H1 (cell line): ENCODE data around the gene ERFE. TPM values are rescaled to one million over a fixed set of nuclear protein-coding genes. Genes with fewer than 3 reads are reported as not detected.

Source experiments
- CTCF ChIA-PET: fragments of 300-600 bp; sonication (Branson Sonifier 250); formaldehyde crosslinking; loops from one replicate; lab custom pipeline; 2021; ENCODE audit not compliant: partially characterized antibody; lab: Charles Lee
- POLR2A ChIA-PET: fragments of 300-600 bp; sonication (Branson Sonifier 250); formaldehyde crosslinking; loops from one replicate; lab custom pipeline; 2021; ENCODE audit warnings: inconsistent platforms; ENCODE audit not compliant: partially characterized antibody; lab: Charles Lee
- DNase-seq, 2 experiments: peaks; one replicate each; pipeline versions ENCODE4 v3.0.0 to v3.0.0-alpha.2; 2010 to 2022; ENCODE audit warnings: low spot score in 2 of 2, low read depth in 1 of 2, mixed read lengths in 1 of 2
- FAIRE-seq: peaks from 2 replicates; lab custom pipeline; 2011; peaks lifted over from hg19 to GRCh38; lab: Jason Lieb, UNC
- H2AFZ ChIP-seq: 2 replicates; pipeline ENCODE4 v1.8.1; 2012; ENCODE audit warnings: low read length, inconsistent platforms
- H2AK5ac ChIP-seq: 2 replicates; pipeline ENCODE4 v1.6.1; 2013; ENCODE audit warnings: low read depth, low read length
- H2BK120ac ChIP-seq: replicated peaks from 2 replicates; pipeline ENCODE3; 2013; ENCODE audit warnings: low read depth, low read length, inconsistent platforms
- H2BK12ac ChIP-seq: 2 replicates; pipeline ENCODE4 v1.6.1; 2013; ENCODE audit warnings: low read depth, low read length
- H2BK15ac ChIP-seq: 2 replicates; pipeline ENCODE4 v1.6.1; 2013; ENCODE audit warnings: low read length
- H2BK20ac ChIP-seq: 2 replicates; pipeline ENCODE4 v1.6.1; 2013; ENCODE audit warnings: low read length
- H2BK5ac ChIP-seq: 2 replicates; pipeline ENCODE4 v1.6.1; 2013; ENCODE audit warnings: low read depth, low read length
- H3K14ac ChIP-seq: 2 replicates; pipeline ENCODE4 v1.6.1; 2013; ENCODE audit warnings: inconsistent platforms; ENCODE audit not compliant: insufficient read length
- H3K18ac ChIP-seq: 2 replicates; pipeline ENCODE4 v1.6.1; 2013; ENCODE audit warnings: low read length; ENCODE audit errors: extremely low read depth
- H3K23ac ChIP-seq: 2 replicates; pipeline ENCODE4 v1.6.1; 2013; ENCODE audit warnings: inconsistent platforms; ENCODE audit not compliant: insufficient read length
- H3K23me2 ChIP-seq: 2 replicates; pipeline ENCODE4 v1.6.1; 2013; ENCODE audit warnings: low read depth, low read length
- H3K27ac ChIP-seq: 2 replicates; pipeline ENCODE4 v1.6.1; 2011; ENCODE audit warnings: low read depth, low read length, inconsistent platforms
- H3K27me3 ChIP-seq, 4 experiments: replicated peaks in 1 of 4; 1 replicate in 1 of 4; 2 replicates in 3 of 4; pipeline versions ENCODE4 v1.6.1 to v1.8.1; 2011 to 2013; ENCODE audit warnings: low read length in 3 of 4, mild to moderate bottlenecking in 3 of 4, inconsistent platforms in 2 of 4, mixed read lengths in 2 of 4, moderate library complexity in 1 of 4; ENCODE audit not compliant: control insufficient read depth in 3 of 4, insufficient read depth in 3 of 4; ENCODE audit errors: extremely low read depth in 1 of 4
- H3K36me3 ChIP-seq, 4 experiments: 2 replicates each; pipeline versions ENCODE4 v1.6.1 to v1.8.1; 2011 to 2013; ENCODE audit warnings: mild to moderate bottlenecking in 4 of 4, low read length in 3 of 4, moderate library complexity in 2 of 4, control low read depth in 1 of 4, inconsistent platforms in 1 of 4; ENCODE audit not compliant: insufficient read depth in 4 of 4, control insufficient read depth in 2 of 4
- H3K4ac ChIP-seq: replicated peaks from 2 replicates; pipeline ENCODE3; 2013; ENCODE audit warnings: low read length, low read depth, mixed read lengths, inconsistent platforms; ENCODE audit not compliant: insufficient read length
- H3K4me1 ChIP-seq, 4 experiments: replicated peaks in 1 of 4; 1 replicate in 1 of 4; 2 replicates in 3 of 4; pipeline versions ENCODE4 v1.6.1 to v1.8.1; 2011 to 2013; ENCODE audit warnings: low read length in 3 of 4, inconsistent platforms in 2 of 4, mixed read lengths in 1 of 4; ENCODE audit not compliant: insufficient read depth in 4 of 4, control insufficient read depth in 3 of 4
- H3K4me2 ChIP-seq, 2 experiments: 2 replicates each; pipeline versions ENCODE4 v1.6.1 to v1.8.1; 2011 to 2013; ENCODE audit warnings: low read depth in 2 of 2, low read length in 2 of 2, control low read depth in 1 of 2, inconsistent platforms in 1 of 2, mild to moderate bottlenecking in 1 of 2; ENCODE audit not compliant: insufficient read depth in 1 of 2
- H3K4me3 ChIP-seq, 4 experiments: fragments of 200-600, 300-600 bp in 1 of 4; sonication (generic), shearing (Covaris generic), sonication (Bioruptor Twin) in 1 of 4; 2 replicates each; pipeline versions ENCODE4 v1.5.1 to v1.8.1; 2011 to 2016; ENCODE audit warnings: low read length in 4 of 4, low read depth in 3 of 4, control low read depth in 2 of 4, inconsistent platforms in 2 of 4, mild to moderate bottlenecking in 2 of 4, mixed read lengths in 1 of 4, moderate library complexity in 1 of 4; ENCODE audit not compliant: insufficient read depth in 2 of 4; ENCODE audit errors: extremely low read depth in 1 of 4
- H3K56ac ChIP-seq: replicated peaks from 2 replicates; pipeline ENCODE3; 2013; ENCODE audit warnings: low read depth, mild to moderate bottlenecking, mixed read lengths, low read length, inconsistent platforms; ENCODE audit not compliant: insufficient read length
- H3K79me1 ChIP-seq: 2 replicates; pipeline ENCODE4 v1.6.1; 2013; ENCODE audit warnings: low read depth, low read length, control low read depth
- H3K79me2 ChIP-seq, 2 experiments: 2 replicates each; pipeline versions ENCODE4 v1.6.1 to v1.8.1; 2012 to 2013; ENCODE audit warnings: low read length in 2 of 2, mild to moderate bottlenecking in 2 of 2, inconsistent platforms in 1 of 2; ENCODE audit not compliant: insufficient read depth in 2 of 2, control insufficient read depth in 1 of 2
- H3K9ac ChIP-seq, 4 experiments: replicated peaks in 1 of 4; 1 replicate in 1 of 4; 2 replicates in 3 of 4; pipeline versions ENCODE4 v1.6.1 to v1.8.1; 2011 to 2013; ENCODE audit warnings: low read depth in 3 of 4, low read length in 3 of 4, control low read depth in 2 of 4, mild to moderate bottlenecking in 2 of 4, moderate library complexity in 2 of 4, inconsistent platforms in 1 of 4; ENCODE audit errors: extremely low read depth in 1 of 4
- H3K9me3 ChIP-seq, 2 experiments: 2 replicates each; pipeline versions ENCODE4 v1.6.1 to v1.8.1; 2012 to 2013; ENCODE audit warnings: mild to moderate bottlenecking in 2 of 2, moderate library complexity in 2 of 2, control low read depth in 1 of 2, inconsistent platforms in 1 of 2, low read depth in 1 of 2, low read length in 1 of 2, mixed read lengths in 1 of 2; ENCODE audit not compliant: insufficient read depth in 2 of 2
- H4K20me1 ChIP-seq, 2 experiments: replicated peaks in 1 of 2; 2 replicates each; pipeline versions ENCODE3 to v1.8.1; 2011 to 2013; ENCODE audit warnings: inconsistent platforms in 2 of 2, low read length in 2 of 2, mild to moderate bottlenecking in 1 of 2; ENCODE audit not compliant: insufficient read depth in 2 of 2, control insufficient read depth in 1 of 2
- H4K5ac ChIP-seq: 2 replicates; pipeline ENCODE4 v1.6.1; 2013; ENCODE audit warnings: low read length, low read depth, mixed read lengths, inconsistent platforms; ENCODE audit not compliant: insufficient read length
- H4K8ac ChIP-seq: 2 replicates; pipeline ENCODE4 v1.8.0; 2013; ENCODE audit warnings: mild to moderate bottlenecking, moderate library complexity, low read length, inconsistent platforms; ENCODE audit not compliant: insufficient read depth; ENCODE audit errors: extremely low read depth
- H4K91ac ChIP-seq: replicated peaks from 2 replicates; pipeline ENCODE3; 2013; ENCODE audit warnings: low read length, mixed read lengths, inconsistent platforms; ENCODE audit not compliant: insufficient read length
- ASH2L ChIP-seq: fragments of 200-600, 300-600 bp; sonication (generic); IDR thresholded peaks from one replicate; pipeline ENCODE4 v1.7.1; 2017; ENCODE audit warnings: low read length
- ATF3 ChIP-seq: IDR thresholded peaks from 2 replicates; pipeline ENCODE4 v1.6.1; 2011; ENCODE audit warnings: low read depth, mild to moderate bottlenecking, low read length; ENCODE audit not compliant: insufficient read depth
- POU5F1 ChIP-seq: IDR thresholded peaks from 2 replicates; pipeline ENCODE4 v1.6.1; 2011; ENCODE audit warnings: low read depth, mild to moderate bottlenecking, low read length, moderate library complexity
- TAF1 ChIP-seq: IDR thresholded peaks from 2 replicates; pipeline ENCODE4 v1.6.1; 2011; ENCODE audit warnings: mild to moderate bottlenecking, low read depth, low read length
- WGBS, 2 experiments: shearing (Covaris generic) in 1 of 2; methylation state at CpG; one replicate each; pipeline versions ENCODE4 v1.1.6 to v1.1.7; 2013 to 2015; ENCODE audit warnings: low lambda C conversion rate in 2 of 2, mixed read lengths in 2 of 2, inconsistent platforms in 1 of 2, low coverage in 1 of 2, missing lambda C conversion rate in 1 of 2; ENCODE audit not compliant: insufficient replicate concordance in 2 of 2, insufficient coverage in 1 of 2, insufficient read length in 1 of 2; ENCODE audit errors: extremely low coverage in 1 of 2, missing lambda C conversion rate in 1 of 2; 5-methylcytosine and 5-hydroxymethylcytosine counted together
- polyA plus RNA-seq, 7 experiments: library from polyadenylated mRNA; depleted of rRNA in 3 of 7; stranded (reverse) in 5 of 7; unstranded in 2 of 7; fragments of >200 nt in 5 of 7; fragments of 200-250 nt in 2 of 7; gene quantifications; 1 replicate in 5 of 7; 2 replicates in 1 of 7; 4 replicates in 1 of 7; pipeline versions ENCODE4 v1.2.1 to v1.2.3, GENCODE V29; 2011 to 2013; ENCODE audit warnings: missing spikeins in 2 of 7, mixed read lengths in 2 of 7
- total RNA-seq: library from RNA; stranded (reverse); fragmentation: NEBNext Ultra II Directional; extraction: Animal tissue kit (Norgen Biotek cat#: 25700); gene quantifications from 2 replicates; pipeline ENCODE4 v1.2.1, GENCODE V29; 2021
- TF ChIP-seq, protein P1 (sequence below): IDR thresholded peaks from 2 replicates; pipeline ENCODE4 v1.6.1; 2012; ENCODE audit warnings: low read length, inconsistent platforms

Gene ERFE
- total and polyA plus RNA-seq, 2 of the 8 experiments (the other 6 are each of a cell fraction or from before 2014, with no cell fraction given), result 2.5 to 3.6 TPM

DNA sequence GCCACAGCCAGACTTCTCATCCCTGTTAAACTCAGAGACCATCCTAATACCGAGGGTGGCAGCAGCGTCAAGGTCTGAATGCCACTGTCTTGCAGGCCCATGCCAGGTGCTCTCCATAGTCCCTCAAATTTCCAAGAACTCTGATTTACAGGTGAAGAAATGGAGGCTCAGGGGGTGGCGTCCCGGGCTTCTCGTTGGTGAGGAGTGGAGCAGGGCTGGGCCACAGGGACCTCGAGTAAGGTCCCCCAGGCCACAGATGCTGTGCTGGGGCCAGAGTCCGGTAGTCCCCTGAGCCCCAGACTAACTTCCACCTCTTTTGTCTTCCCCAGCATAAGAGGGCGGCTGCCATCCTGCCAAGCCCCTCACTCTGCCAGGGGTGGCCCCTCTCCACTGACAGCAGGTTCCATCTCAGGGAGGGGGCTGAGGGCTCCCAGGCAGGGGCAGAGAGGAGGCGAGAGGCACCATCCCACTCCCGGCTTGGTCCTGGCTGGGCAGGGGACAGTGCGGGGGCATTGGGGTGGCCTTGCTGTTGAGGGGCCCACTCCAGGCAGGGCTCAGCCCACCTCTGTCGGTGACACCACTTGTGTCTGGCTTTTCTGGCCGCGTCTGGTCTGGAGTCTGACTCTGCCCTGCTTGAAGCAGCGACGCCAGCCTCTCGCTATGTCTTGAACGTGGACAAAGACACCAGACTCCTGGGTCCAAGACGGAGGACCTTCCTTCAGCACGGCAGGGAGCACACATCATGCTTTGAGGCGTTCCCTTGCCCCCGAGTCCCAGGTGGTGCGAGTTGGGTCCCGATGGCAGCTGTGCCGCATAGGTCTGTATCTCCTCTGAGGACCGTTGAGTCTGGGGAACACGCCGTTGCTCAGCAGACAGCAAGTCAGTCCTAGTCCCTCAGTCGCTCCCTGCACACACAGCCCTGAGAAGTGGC is 36.2 kb upstream of the ERFE start:
- Histone ChIP-seq H2AFZ (no peak overlapping the region), H3K36me3 (no peaks in the 10 kb centered on the region; a peak in 1 of 8 replicates), H3K14ac (no peak overlapping the region), H2BK20ac (no peak overlapping the region), H3K4me3 (no peak overlapping the region), H3K9me3 (0 out of 4 replicates have a peak, but pooled peaks cover 0 to 4% of the 10 kb centered on the region in 2 experiments), H4K5ac (no peak overlapping the region), H3K18ac (no peak overlapping the region), H3K23ac (no peak overlapping the region), H3K27me3 (no peaks in the 10 kb centered on the region; a peak in 1 of 7 replicates), H2BK12ac (no peak overlapping the region), H3K79me1 (no peaks in the 10 kb centered on the region), H4K91ac (no peak overlapping the region), H3K23me2 (peaks cover 29% of the 10 kb centered on the region)
- CTCF ChIA-PET, result interaction anchor here (1.3 kb wide), 1 partner anchor 199 kb away, joined by 4 read pairs; no protein-coding TSS in a partner anchor
- TF ChIP-seq, protein P1, sequence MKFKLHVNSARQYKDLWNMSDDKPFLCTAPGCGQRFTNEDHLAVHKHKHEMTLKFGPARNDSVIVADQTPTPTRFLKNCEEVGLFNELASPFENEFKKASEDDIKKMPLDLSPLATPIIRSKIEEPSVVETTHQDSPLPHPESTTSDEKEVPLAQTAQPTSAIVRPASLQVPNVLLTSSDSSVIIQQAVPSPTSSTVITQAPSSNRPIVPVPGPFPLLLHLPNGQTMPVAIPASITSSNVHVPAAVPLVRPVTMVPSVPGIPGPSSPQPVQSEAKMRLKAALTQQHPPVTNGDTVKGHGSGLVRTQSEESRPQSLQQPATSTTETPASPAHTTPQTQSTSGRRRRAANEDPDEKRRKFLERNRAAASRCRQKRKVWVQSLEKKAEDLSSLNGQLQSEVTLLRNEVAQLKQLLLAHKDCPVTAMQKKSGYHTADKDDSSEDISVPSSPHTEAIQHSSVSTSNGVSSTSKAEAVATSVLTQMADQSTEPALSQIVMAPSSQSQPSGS, result no peak
- TF ChIP-seq ASH2L (no peak), ATF3 (no peak), TAF1 (no peak), POU5F1 (no peak)
- TF ChIP-seq, all 59 proteins: peak for 0
- FAIRE-seq (no peak), DNase-seq (no peak)
- Histone ChIP-seq H3K9ac (no peak overlapping the region), H2BK5ac (no peak overlapping the region; the same call in 1 of the 2 replicates), H3K4me2 (no peak overlapping the region), H3K27ac (no peak overlapping the region), H2BK15ac (peak overlapping the region; percentile 72; the same call in 1 of the 2 replicates), H3K4ac (no peak overlapping the region), H4K8ac (no peak overlapping the region; the same call in 1 of the 2 replicates), H3K56ac (no peak overlapping the region), H3K4me1 (peaks cover 0 to 6% (median 2%) of the 10 kb centered on the region in 4 experiments; a peak in 3 of 7 replicates), H2AK5ac (no peak overlapping the region), H4K20me1 (peaks cover 0 to 14% of the 10 kb centered on the region in 2 experiments), H3K79me2 (no peaks in the 10 kb centered on the region), H2BK120ac (no peak overlapping the region)
- POLR2A ChIA-PET, result no interaction called here
- WGBS, 2 experiments, result 91% methylated on average over 28 of the region's 29 CpGs; no CpG with 5 or more reads in 1 of the 2 experiments
